Gastrocnemius medialis (tissue), 4 donors: ENCODE results near the gene PKNOX2. TPM values are rescaled to one million over a fixed set of nuclear protein-coding genes. Genes with fewer than 3 reads are reported as not detected.

Experiments used
- ATAC-seq, 2 donors: fragments of 150-250 bp; one replicate each; pipeline ENCODE4 v1.9.1; 2016
- DNase-seq, 2 donors: peaks; one replicate each; pipeline ENCODE4 v3.0.0-alpha.2; 2019
- H3K27ac ChIP-seq, 4 donors: fragments of 200-600 bp; sonication (generic); 1 replicate in 1 of 4; 2 replicates in 3 of 4; pipeline ENCODE4 v1.5.1; 2016 to 2018; ENCODE audit warnings: mild to moderate bottlenecking in 2 of 4, moderate library complexity in 1 of 4
- H3K27me3 ChIP-seq, 3 donors: fragments of 200-600 bp; sonication (generic) in 2 of 3; 1 replicate in 1 of 3; 2 replicates in 2 of 3; pipeline versions ENCODE4 v1.5.1 to v1.6.0; 2016 to 2019; ENCODE audit warnings: mild to moderate bottlenecking in 1 of 3, moderate library complexity in 1 of 3
- H3K36me3 ChIP-seq, 2 donors: fragments of 200-600 bp; sonication (generic) in 1 of 2; one replicate each; pipeline ENCODE4 v1.5.1; 2017 to 2018
- H3K4me1 ChIP-seq, 2 donors: fragments of 200-600 bp; sonication (generic) in 1 of 2; one replicate each; pipeline ENCODE4 v1.5.1; 2016 to 2017; ENCODE audit warnings: mild to moderate bottlenecking in 2 of 2
- H3K4me3 ChIP-seq, 4 donors: fragments of 200-600 bp; sonication (generic) in 3 of 4; 1 replicate in 1 of 4; 2 replicates in 3 of 4; pipeline ENCODE4 v1.5.1; 2016 to 2019; ENCODE audit warnings: mild to moderate bottlenecking in 2 of 4
- H3K9me3 ChIP-seq, 3 donors: fragments of 200-600 bp; sonication (generic) in 2 of 3; 1 replicate in 1 of 3; 2 replicates in 2 of 3; pipeline ENCODE4 v1.5.1; 2016 to 2019
- CTCF ChIP-seq, 5 experiments: fragments of 450-650 bp in 3 of 5; fragments of 200-600 bp in 2 of 5; sonication (generic) in 2 of 5; IDR thresholded peaks in 4 of 5; conservative IDR thresholded peaks in 1 of 5; 1 replicate in 4 of 5; 2 replicates in 1 of 5; pipeline ENCODE4 v1.5.1; 2016 to 2019; ENCODE audit warnings: antibody characterized with exemption in 5 of 5, mild to moderate bottlenecking in 3 of 5, moderate library complexity in 3 of 5
- POLR2A ChIP-seq, 2 donors: fragments of 450-650 bp; IDR thresholded peaks; one replicate each; pipeline ENCODE4 v1.6.1; 2017; ENCODE audit warnings: antibody characterized with exemption in 2 of 2, mild to moderate bottlenecking in 2 of 2, moderate library complexity in 2 of 2
- in situ Hi-C, 4 donors: fragments of 200-750 bp; cut with MboI; loops; one replicate each; pipeline versions ENCODE4 v1.15.0 to v1.8.0; 2017; ENCODE audit warnings: low sequenced_read_pairs in 4 of 4
- intact Hi-C: fragments of 100-400 bp; cut with DNase I; formaldehyde crosslinking; loops from one replicate; pipeline ENCODE4 v1.15.1; 2023; ENCODE audit warnings: low total_unique reads
- total RNA-seq, 4 donors: library from RNA; depleted of rRNA; stranded (reverse); fragments of >200 nt; gene quantifications; one replicate each; pipeline versions ENCODE4 v1.1.0 to v1.2.3, GENCODE V29; 2016

PKNOX2 gene
- total RNA-seq, 4 donors from 2014 or later: 3.7 to 11.7 (median 6.0) TPM

GRCh38 chr11:125258291-125259032, 93.9 kb downstream of the PKNOX2 start:
- DNase-seq (no peak), ATAC-seq (no peak)
- peaks cover 26 to 27% of the 10 kb centered on the region in 2 donors for H3K4me1 ChIP-seq
- H3K36me3 ChIP-seq: no peaks in the 10 kb centered on the region
- intact Hi-C loops: no loop called here
- no peak overlapping the region for H3K4me3 ChIP-seq
- no peaks in the 10 kb centered on the region for H3K9me3 ChIP-seq
- in situ Hi-C loops: no loop called here
- no peak overlapping the region for H3K27ac ChIP-seq
- H3K27me3 ChIP-seq: no peaks in the 10 kb centered on the region
- TF ChIP-seq POLR2A (IDR thresholded peaks at IDR 0.05): no peak
- no peak for TF ChIP-seq CTCF (IDR thresholded peaks at IDR 0.05 in 4 of 5, conservative IDR thresholded peaks at IDR 0.05 in 1 of 5)

- ATAC-seq: peak; percentile 55 to 58
- intact Hi-C loops: no loop called here
These were observed 97.0 kb downstream of the PKNOX2 start for GRCh38 chr11:125261588-125261987.

GRCh38 chr11:125262194-125262829, 97.8 kb downstream of the PKNOX2 start:
- no peak overlapping the region for H3K4me3 ChIP-seq

More at GRCh38 chr11:125261588-125261987, 97.0 kb downstream of the PKNOX2 start:
- no peak for TF ChIP-seq CTCF (IDR thresholded peaks at IDR 0.05 in 4 of 5, conservative IDR thresholded peaks at IDR 0.05 in 1 of 5)
- no peak for TF ChIP-seq POLR2A (IDR thresholded peaks at IDR 0.05)
- DNase-seq: no peak
- Histone ChIP-seq H3K4me3 (no peak overlapping the region), H3K4me1 (peaks cover 30 to 33% of the 10 kb centered on the region in 2 donors), H3K27ac (no peak overlapping the region), H3K27me3 (no peaks in the 10 kb centered on the region), H3K9me3 (no peaks in the 10 kb centered on the region), H3K36me3 (no peaks in the 10 kb centered on the region)
- in situ Hi-C loops: no loop called here

GRCh38 chr11:125262830-125263218, 98.3 kb downstream of the PKNOX2 start:
- Histone ChIP-seq H3K4me3 (no peak overlapping the region), H3K4me1 (peaks cover 30 to 33% of the 10 kb centered on the region in 2 donors)
- intact Hi-C loops: no loop called here

More at GRCh38 chr11:125262194-125262829, 97.8 kb downstream of the PKNOX2 start:
- TF ChIP-seq POLR2A (IDR thresholded peaks at IDR 0.05): no peak
- TF ChIP-seq CTCF (IDR thresholded peaks at IDR 0.05 in 4 of 5, conservative IDR thresholded peaks at IDR 0.05 in 1 of 5): no peak
- Histone ChIP-seq H3K9me3 (no peaks in the 10 kb centered on the region), H3K27ac (no peak overlapping the region), H3K4me1 (peaks cover 30 to 33% of the 10 kb centered on the region in 2 donors), H3K27me3 (no peaks in the 10 kb centered on the region), H3K36me3 (no peaks in the 10 kb centered on the region)
- intact Hi-C loops (no loop called here), in situ Hi-C loops (no loop called here)
- ATAC-seq (no peak), DNase-seq (no peak)

More at GRCh38 chr11:125262830-125263218, 98.3 kb downstream of the PKNOX2 start:
- ATAC-seq (peak in 1 of 2 donors; percentile 10), DNase-seq (no peak)
- Histone ChIP-seq H3K27me3 (no peaks in the 10 kb centered on the region), H3K27ac (no peak overlapping the region), H3K9me3 (no peaks in the 10 kb centered on the region), H3K36me3 (no peaks in the 10 kb centered on the region)
- in situ Hi-C loops: no loop called here
- TF ChIP-seq POLR2A (IDR thresholded peaks at IDR 0.05): no peak
- TF ChIP-seq CTCF (IDR thresholded peaks at IDR 0.05 in 4 of 5, conservative IDR thresholded peaks at IDR 0.05 in 1 of 5): no peak
